IPS-15b (cell line): ENCODE results near the gene INPP4B.

ENCODE experiments used
- H3K27me3 ChIP-seq: one replicate; pipeline ENCODE4 v1.6.1; 2013; ENCODE audit warnings: low read length; ENCODE audit not compliant: control insufficient read depth, insufficient read depth
- H3K36me3 ChIP-seq: one replicate; pipeline ENCODE4 v1.6.1; 2013; ENCODE audit warnings: low read length; ENCODE audit not compliant: control insufficient read depth, insufficient read depth
- H3K4me1 ChIP-seq: one replicate; pipeline ENCODE4 v1.6.1; 2013; ENCODE audit warnings: mild to moderate bottlenecking, low read length; ENCODE audit not compliant: control insufficient read depth, insufficient read depth
- H3K4me3 ChIP-seq: one replicate; pipeline ENCODE4 v1.5.1; 2013; ENCODE audit warnings: low read depth, low read length
- H3K9ac ChIP-seq: one replicate; pipeline ENCODE4 v1.6.1; 2013; ENCODE audit warnings: low read depth, mild to moderate bottlenecking, low read length
- H3K9me3 ChIP-seq: one replicate; pipeline ENCODE4 v1.6.1; 2013; ENCODE audit warnings: mild to moderate bottlenecking, low read length; ENCODE audit not compliant: control insufficient read depth, insufficient read depth

INPP4B gene

GRCh38 chr4:142697928-142698327 is 148.2 kb downstream of the INPP4B start:
- no peaks in the 10 kb centered on the region for H3K9me3 ChIP-seq
- peaks cover 2% of the 10 kb centered on the region for H3K27me3 ChIP-seq
- no peak overlapping the region for H3K4me3 ChIP-seq
- H3K4me1 ChIP-seq: no peaks in the 10 kb centered on the region
- H3K36me3 ChIP-seq: no peaks in the 10 kb centered on the region
- no peak overlapping the region for H3K9ac ChIP-seq

DNA sequence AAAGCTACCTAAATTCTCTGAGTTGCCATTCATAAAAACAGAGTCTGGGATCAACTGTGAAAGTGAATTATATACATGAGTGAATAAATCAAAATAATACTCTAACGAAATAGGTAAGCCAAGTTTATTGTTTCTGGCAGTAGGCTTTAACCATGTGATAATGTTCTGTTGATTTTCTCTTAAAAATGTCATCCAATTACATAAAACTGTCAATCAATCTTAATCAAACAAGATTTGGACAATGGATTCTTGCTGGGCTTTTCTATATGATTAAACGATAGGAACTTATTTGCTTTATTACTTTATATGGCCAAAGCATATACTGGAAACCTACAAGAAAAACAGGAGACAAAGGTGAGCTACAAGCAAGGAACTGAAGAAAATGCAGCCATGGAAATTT is 148.8 kb downstream of the INPP4B start:
- H3K9ac ChIP-seq: no peak overlapping the region
- H3K27me3 ChIP-seq: peaks cover 2% of the 10 kb centered on the region
- no peaks in the 10 kb centered on the region for H3K4me1 ChIP-seq
- no peak overlapping the region for H3K4me3 ChIP-seq
- no peaks in the 10 kb centered on the region for H3K36me3 ChIP-seq
- no peaks in the 10 kb centered on the region for H3K9me3 ChIP-seq

DNA sequence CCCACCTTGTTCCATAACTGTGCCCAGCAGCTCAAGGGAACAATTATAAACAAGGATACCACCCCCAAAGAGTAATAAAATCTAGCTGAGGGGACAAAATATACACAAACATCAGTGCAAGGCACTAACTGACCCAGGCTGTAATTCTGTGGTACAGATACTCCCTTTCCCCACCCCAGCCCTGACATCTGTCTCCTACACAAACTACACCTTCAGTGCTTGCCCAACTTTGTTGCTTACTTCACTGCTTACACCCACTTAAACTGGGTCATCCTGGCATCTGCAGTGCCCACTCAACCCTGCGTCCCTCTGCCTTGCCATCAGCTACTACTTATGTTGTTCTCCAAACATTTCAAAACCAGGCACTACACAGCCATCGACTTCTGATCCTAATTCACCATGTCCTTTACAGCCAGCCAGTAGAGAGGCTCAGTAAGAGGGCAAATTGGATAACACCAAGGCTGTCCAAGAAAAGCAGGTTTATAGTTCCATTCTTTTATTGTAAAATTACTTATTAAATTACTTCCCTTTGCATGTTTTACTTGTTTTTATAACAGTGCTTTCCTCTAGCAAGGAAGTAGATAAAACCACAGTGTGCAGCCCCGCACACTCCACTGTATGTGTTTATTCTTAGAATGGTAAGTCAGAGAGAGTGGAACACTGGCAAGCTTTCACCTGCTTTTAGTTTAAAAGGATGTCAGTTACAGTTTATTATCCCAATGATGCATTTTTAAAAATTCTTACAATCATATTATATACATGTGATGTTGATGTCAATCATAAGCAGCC is 149.6 kb downstream of the INPP4B start:
- H3K9ac ChIP-seq: no peak overlapping the region
- no peaks in the 10 kb centered on the region for H3K36me3 ChIP-seq
- no peaks in the 10 kb centered on the region for H3K4me1 ChIP-seq
- H3K27me3 ChIP-seq: peaks cover 2% of the 10 kb centered on the region
- H3K9me3 ChIP-seq: no peaks in the 10 kb centered on the region
- no peak overlapping the region for H3K4me3 ChIP-seq

DNA sequence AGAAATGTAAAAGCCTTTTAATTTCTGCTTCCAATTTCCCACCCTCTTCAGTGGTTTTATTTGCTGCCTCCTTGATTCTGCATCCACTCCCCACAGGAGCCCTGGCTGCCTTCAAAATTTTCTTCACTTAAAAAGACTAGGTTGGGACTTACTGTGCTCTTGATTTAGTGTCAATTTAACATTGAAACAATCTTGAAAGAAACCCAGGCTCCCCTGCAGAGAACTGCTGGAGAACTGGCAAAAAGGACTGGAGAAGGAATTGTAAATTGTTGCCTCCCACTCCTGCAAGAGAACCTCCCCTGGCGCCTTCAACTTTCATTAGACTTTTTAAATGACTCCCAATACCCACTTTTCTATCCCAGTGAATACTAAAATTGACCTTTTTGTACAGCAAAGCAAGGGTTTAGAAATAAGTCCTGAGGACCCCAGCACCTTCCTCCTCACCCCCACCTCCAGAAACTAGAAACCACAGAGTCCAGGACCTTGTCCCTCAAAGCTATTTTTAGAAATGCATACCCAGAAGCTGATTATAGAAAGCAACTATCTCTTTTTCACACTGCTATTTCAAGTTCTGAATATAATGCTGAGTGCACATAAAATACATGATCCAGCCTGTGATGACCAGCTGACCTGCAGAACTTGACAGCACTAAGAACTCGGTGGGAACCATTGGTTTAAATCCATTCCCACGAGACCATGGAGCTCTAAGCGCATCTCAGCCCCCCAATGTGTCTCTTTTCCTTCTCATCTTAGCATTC is 155.5 kb downstream of the INPP4B start:
- Histone ChIP-seq H3K9me3 (no peaks in the 10 kb centered on the region), H3K4me1 (no peaks in the 10 kb centered on the region), H3K36me3 (no peaks in the 10 kb centered on the region), H3K4me3 (no peak overlapping the region), H3K27me3 (no peaks in the 10 kb centered on the region), H3K9ac (no peak overlapping the region)

- H3K4me1 ChIP-seq: no peaks in the 10 kb centered on the region
- no peaks in the 10 kb centered on the region for H3K27me3 ChIP-seq
- no peaks in the 10 kb centered on the region for H3K36me3 ChIP-seq
- H3K4me3 ChIP-seq: no peak overlapping the region
- H3K9me3 ChIP-seq: no peaks in the 10 kb centered on the region
- H3K9ac ChIP-seq: no peak overlapping the region
Measured at GRCh38 chr4:142687547-142688275, 158.4 kb downstream of the INPP4B start.

- Histone ChIP-seq H3K4me1 (no peaks in the 10 kb centered on the region), H3K36me3 (no peaks in the 10 kb centered on the region), H3K27me3 (no peaks in the 10 kb centered on the region), H3K9me3 (no peaks in the 10 kb centered on the region), H3K4me3 (no peak overlapping the region), H3K9ac (no peak overlapping the region)
Measured at GRCh38 chr4:142686081-142686480, 160.0 kb downstream of the INPP4B start.

GRCh38 chr4:142683997-142684396 is 162.1 kb downstream of the INPP4B start:
- Histone ChIP-seq H3K4me3 (no peak overlapping the region), H3K9ac (no peak overlapping the region), H3K9me3 (no peaks in the 10 kb centered on the region), H3K27me3 (no peaks in the 10 kb centered on the region), H3K36me3 (no peaks in the 10 kb centered on the region), H3K4me1 (no peaks in the 10 kb centered on the region)

- Histone ChIP-seq H3K4me3 (no peak overlapping the region), H3K36me3 (no peaks in the 10 kb centered on the region), H3K27me3 (no peaks in the 10 kb centered on the region), H3K4me1 (no peaks in the 10 kb centered on the region), H3K9ac (no peak overlapping the region), H3K9me3 (no peaks in the 10 kb centered on the region)
Measured at GRCh38 chr4:142683503-142683902, 162.6 kb downstream of the INPP4B start.

- H3K4me3 ChIP-seq: no peak overlapping the region
- H3K4me1 ChIP-seq: no peaks in the 10 kb centered on the region
- H3K36me3 ChIP-seq: no peaks in the 10 kb centered on the region
- H3K27me3 ChIP-seq: no peaks in the 10 kb centered on the region
- H3K9me3 ChIP-seq: no peaks in the 10 kb centered on the region
- no peak overlapping the region for H3K9ac ChIP-seq
Measured at GRCh38 chr4:142671516-142671915, 174.6 kb downstream of the INPP4B start.

GRCh38 chr4:142663828-142664227 is 182.3 kb downstream of the INPP4B start:
- Histone ChIP-seq H3K4me3 (no peak overlapping the region), H3K9ac (no peak overlapping the region), H3K4me1 (no peaks in the 10 kb centered on the region), H3K27me3 (no peaks in the 10 kb centered on the region), H3K9me3 (no peaks in the 10 kb centered on the region), H3K36me3 (no peaks in the 10 kb centered on the region)

GRCh38 chr4:142660728-142661127 is 185.4 kb downstream of the INPP4B start:
- Histone ChIP-seq H3K9ac (no peak overlapping the region), H3K4me3 (no peak overlapping the region), H3K36me3 (no peaks in the 10 kb centered on the region), H3K27me3 (no peaks in the 10 kb centered on the region), H3K4me1 (no peaks in the 10 kb centered on the region), H3K9me3 (peaks cover 19% of the 10 kb centered on the region)
